ENCODE results near the gene NPHP1. TPM values are rescaled to one million over a fixed set of nuclear protein-coding genes. Genes with fewer than 3 reads are reported as not detected.
"Not testable (repeated sequence)": the region's sequence is repeated elsewhere in the genome, so short reads cannot be mapped to it uniquely, and the experiment has no call there.

NPHP1 gene
- total RNA-seq, 2 donors from 2014 or later, result 0.40 to 0.42 TPM

DNA sequence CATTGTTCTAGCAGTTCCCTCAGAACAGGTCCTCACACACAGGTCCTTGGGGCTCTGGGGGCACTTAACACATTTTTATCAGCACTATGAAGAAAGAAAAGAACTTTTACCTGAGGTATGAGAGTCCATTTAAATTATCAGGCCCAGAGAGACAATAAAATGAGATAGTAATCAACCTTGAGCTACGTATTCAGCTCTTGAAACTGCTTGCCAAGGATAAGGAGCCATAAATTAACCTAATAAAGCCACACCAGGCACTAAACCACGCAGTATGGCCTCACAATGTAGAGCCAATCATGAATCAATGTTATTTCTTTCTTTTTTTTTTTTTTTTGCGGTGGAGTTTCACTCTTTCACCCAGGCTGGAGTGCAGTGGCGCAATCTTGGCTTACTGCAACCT, 126.7 kb downstream of the NPHP1 start:
- H3K4me3 ChIP-seq; intact Hi-C loops (cut with DNase I); H3K27ac ChIP-seq; H3K9me3 ChIP-seq; H3K9ac ChIP-seq (ENCODE audit: low read depth in 2 of 2, low read length in 2 of 2); DNase-seq; H3K4me1 ChIP-seq; H3K36me3 ChIP-seq; H3K27me3 ChIP-seq: not testable (repeated sequence)

- H3K27me3 ChIP-seq; H3K36me3 ChIP-seq; H3K27ac ChIP-seq; DNase-seq; H3K9me3 ChIP-seq; H3K4me3 ChIP-seq; H3K4me1 ChIP-seq; intact Hi-C loops (cut with DNase I); H3K9ac ChIP-seq (ENCODE audit: low read depth in 2 of 2, low read length in 2 of 2): not testable (repeated sequence)
Measured at GRCh38 chr2:110075896-110076295, 128.9 kb downstream of the NPHP1 start.

Small RNA genes lying within 50 kb of the gene (microRNA-seq; reads per million reads assigned to microRNA genes)
- not detected for gene MIR4436B1

Other genes starting within 250 kb of the NPHP1 start
- gene MALL, start 89.2 kb downstream of the NPHP1 start, total RNA-seq, result 100 to 1,000 TPM; 213 to 567 TPM
- 100 to 1,000 TPM in 1 of 2 donors, 10 to 100 TPM in 1; 46.4 to 110 TPM for gene MTLN, start 7.5 kb upstream of the NPHP1 start, total RNA-seq